Nephron (organoid): ENCODE measurements around the gene QKI.

Source experiments
- H3K27ac Mint-ChIP-seq, 3 experiments: 2 replicates each; pipeline ENCODE4 v1.8.0; 2020; ENCODE audit warnings: mixed read lengths in 3 of 3, mild to moderate bottlenecking in 2 of 3, moderate library complexity in 1 of 3
- H3K27me3 Mint-ChIP-seq: 2 replicates; pipeline ENCODE4 v1.8.0; 2021; ENCODE audit warnings: low read depth, mild to moderate bottlenecking, moderate library complexity, mixed read lengths
- H3K36me3 Mint-ChIP-seq: 2 replicates; pipeline ENCODE4 v1.8.0; 2020; ENCODE audit warnings: low read depth, mixed read lengths
- H3K4me1 Mint-ChIP-seq: 2 replicates; pipeline ENCODE4 v1.8.0; 2020; ENCODE audit warnings: mixed read lengths
- H3K4me3 Mint-ChIP-seq, 3 experiments: 2 replicates each; pipeline ENCODE4 v1.8.0; 2020; ENCODE audit warnings: mild to moderate bottlenecking in 3 of 3, mixed read lengths in 3 of 3, moderate library complexity in 2 of 3
- H3K9me3 Mint-ChIP-seq: 2 replicates; pipeline ENCODE4 v1.8.0; 2020; ENCODE audit warnings: mixed read lengths
- CTCF ChIP-seq, 3 experiments: fragments of 200-600 bp; sonication (generic); IDR thresholded peaks; one replicate each; pipeline ENCODE4 v1.5.0; 2021; ENCODE audit warnings: antibody characterized with exemption in 3 of 3; ENCODE audit not compliant: unreplicated experiment in 3 of 3

The QKI gene

GRCh38 chr6:163501026-163501425 is 86.5 kb downstream of the QKI start:
- no peak for TF ChIP-seq CTCF (IDR thresholded peaks at IDR 0.05; ENCODE audit: unreplicated experiment in 3 of 3)
- no peak overlapping the region for H3K4me3 Mint-ChIP-seq
- no peaks in the 10 kb centered on the region for H3K27me3 Mint-ChIP-seq
- H3K36me3 Mint-ChIP-seq: peaks cover 67% of the 10 kb centered on the region
- H3K9me3 Mint-ChIP-seq: peaks cover 46% of the 10 kb centered on the region
- H3K4me1 Mint-ChIP-seq: peaks cover 11% of the 10 kb centered on the region
- no peak overlapping the region for H3K27ac Mint-ChIP-seq

DNA sequence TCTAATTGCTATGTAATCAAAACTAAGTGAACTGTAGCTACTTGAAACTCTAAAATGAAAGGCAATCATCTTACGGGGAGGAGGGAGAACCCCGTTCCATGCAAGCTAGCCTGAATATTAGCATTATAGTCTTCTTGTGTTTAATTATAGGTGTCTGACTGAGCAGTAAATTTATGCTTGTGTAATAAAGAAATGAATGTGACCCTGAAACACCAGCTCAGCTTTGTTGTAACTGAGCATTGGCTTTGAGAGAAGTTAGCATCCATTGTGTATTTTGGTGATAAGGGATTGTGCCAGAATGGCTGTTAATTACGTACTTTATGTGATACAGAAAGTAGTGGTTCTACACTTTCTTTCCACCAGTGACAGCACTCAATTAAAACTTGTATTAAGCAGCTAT is 86.9 kb downstream of the QKI start:
- H3K9me3 Mint-ChIP-seq: peaks cover 48% of the 10 kb centered on the region
- H3K4me1 Mint-ChIP-seq: peaks cover 10% of the 10 kb centered on the region
- no peaks in the 10 kb centered on the region for H3K27me3 Mint-ChIP-seq
- no peak overlapping the region for H3K4me3 Mint-ChIP-seq
- no peak for TF ChIP-seq CTCF (IDR thresholded peaks at IDR 0.05; ENCODE audit: unreplicated experiment in 3 of 3)
- peaks cover 71% of the 10 kb centered on the region for H3K36me3 Mint-ChIP-seq
- H3K27ac Mint-ChIP-seq: no peak overlapping the region

DNA sequence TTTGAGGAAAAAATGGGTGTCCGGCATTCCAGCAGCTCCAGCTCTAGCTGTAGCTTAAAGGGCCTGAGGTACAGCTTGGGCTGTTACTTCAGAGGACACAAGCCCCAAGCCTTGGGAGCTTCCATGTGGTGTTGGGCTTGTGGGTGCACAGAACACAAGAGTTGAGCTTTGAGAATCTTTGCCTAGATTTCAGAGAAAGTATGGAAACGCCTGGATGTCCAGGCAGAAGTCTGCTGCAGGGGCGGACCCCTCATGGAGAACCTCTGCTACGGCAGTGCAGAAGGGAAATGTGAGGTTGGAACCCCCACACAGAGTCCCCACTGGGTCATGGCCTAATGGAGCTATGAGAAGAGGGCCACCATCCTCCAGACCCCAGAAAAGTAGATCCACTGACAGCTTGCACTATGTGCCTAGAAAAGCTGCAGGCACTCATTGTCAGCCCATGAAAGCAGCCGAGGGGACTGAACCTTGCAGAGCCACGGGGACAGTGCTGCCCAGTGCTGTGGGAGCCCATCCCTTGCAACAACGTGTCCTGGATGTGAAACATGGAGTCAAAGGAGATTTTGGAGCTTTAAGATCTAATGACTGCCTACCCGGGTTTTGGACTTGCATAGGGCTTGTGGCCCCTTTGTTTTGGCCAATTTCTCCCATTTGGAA is 90.6 kb downstream of the QKI start:
- Mint-ChIP-seq H3K4me1 (no peaks in the 10 kb centered on the region), H3K4me3 (no peak overlapping the region), H3K27ac (no peak overlapping the region), H3K9me3 (peaks cover 63% of the 10 kb centered on the region), H3K36me3 (peaks cover 76% of the 10 kb centered on the region), H3K27me3 (peaks cover 4% of the 10 kb centered on the region)
- TF ChIP-seq CTCF (IDR thresholded peaks at IDR 0.05; ENCODE audit: unreplicated experiment in 3 of 3): no peak

DNA sequence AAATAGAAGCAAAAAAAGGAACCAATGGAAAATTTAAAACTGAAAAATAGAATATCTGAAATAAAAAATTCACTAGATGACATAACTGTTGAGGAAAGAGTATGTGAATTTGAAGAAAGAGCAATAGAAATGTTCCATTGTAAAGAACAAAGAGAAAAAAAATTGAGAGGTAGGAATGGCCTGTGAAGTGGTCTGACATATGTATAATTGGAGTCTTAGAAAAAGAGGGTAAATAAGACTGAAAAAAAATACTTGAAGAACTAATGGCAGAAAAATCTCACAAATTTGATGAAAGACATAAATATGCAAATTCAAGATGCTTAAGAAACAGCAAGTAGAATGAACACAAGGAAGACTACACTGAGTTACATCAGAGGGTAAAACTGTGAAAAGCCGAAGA is 93.4 kb downstream of the QKI start:
- no peak overlapping the region for H3K4me3 Mint-ChIP-seq
- H3K36me3 Mint-ChIP-seq: peaks cover 57% of the 10 kb centered on the region
- peaks cover 53% of the 10 kb centered on the region for H3K9me3 Mint-ChIP-seq
- peaks cover 6% of the 10 kb centered on the region for H3K4me1 Mint-ChIP-seq
- peaks cover 4% of the 10 kb centered on the region for H3K27me3 Mint-ChIP-seq
- no peak overlapping the region for H3K27ac Mint-ChIP-seq
- no peak for TF ChIP-seq CTCF (IDR thresholded peaks at IDR 0.05; ENCODE audit: unreplicated experiment in 3 of 3)

DNA sequence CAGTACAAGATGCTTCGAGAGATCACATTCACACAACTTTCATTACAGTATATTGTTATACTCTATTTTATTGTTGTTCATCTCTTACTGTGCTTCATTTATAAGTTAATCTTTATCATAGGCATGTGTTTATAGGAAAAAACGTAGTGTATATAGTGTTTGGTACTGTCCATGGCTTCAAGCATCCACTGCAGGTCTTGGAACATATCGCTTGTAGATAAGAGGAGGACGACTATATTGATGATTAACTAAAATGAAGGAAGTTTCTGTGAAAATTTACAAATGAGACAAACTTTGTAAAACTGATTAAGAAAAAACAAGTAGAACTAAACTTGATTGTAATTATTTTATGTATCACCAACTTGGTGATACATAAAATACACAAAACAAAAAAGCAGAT is 98.5 kb downstream of the QKI start:
- TF ChIP-seq CTCF (IDR thresholded peaks at IDR 0.05; ENCODE audit: unreplicated experiment in 3 of 3): no peak

GRCh38 chr6:163513570-163514166 is 99.2 kb downstream of the QKI start:
- Mint-ChIP-seq H3K4me3 (no peak overlapping the region), H3K9me3 (peaks cover 3% of the 10 kb centered on the region), H3K27me3 (no peaks in the 10 kb centered on the region), H3K27ac (peak overlapping the region in 1 of 3 experiments; percentile 35), H3K36me3 (peaks cover 24% of the 10 kb centered on the region), H3K4me1 (peaks cover 24% of the 10 kb centered on the region)
- no peak for TF ChIP-seq CTCF (IDR thresholded peaks at IDR 0.05; ENCODE audit: unreplicated experiment in 3 of 3)

More for the DNA sequence above, 98.5 kb downstream of the QKI start:
- Mint-ChIP-seq H3K4me1 (peaks cover 24% of the 10 kb centered on the region), H3K36me3 (peaks cover 26% of the 10 kb centered on the region), H3K27ac (no peak overlapping the region), H3K27me3 (peaks cover 2% of the 10 kb centered on the region), H3K9me3 (peaks cover 6% of the 10 kb centered on the region), H3K4me3 (no peak overlapping the region)
